ENCODE data around the gene RUSC2. TPM values are rescaled to one million over a fixed set of nuclear protein-coding genes. Genes with fewer than 3 reads are reported as not detected.

The RUSC2 gene
- polyA plus RNA-seq, 2 of the 4 experiments (the other 2 are of a cell fraction), result 15.9 to 21.2 TPM

DNA sequence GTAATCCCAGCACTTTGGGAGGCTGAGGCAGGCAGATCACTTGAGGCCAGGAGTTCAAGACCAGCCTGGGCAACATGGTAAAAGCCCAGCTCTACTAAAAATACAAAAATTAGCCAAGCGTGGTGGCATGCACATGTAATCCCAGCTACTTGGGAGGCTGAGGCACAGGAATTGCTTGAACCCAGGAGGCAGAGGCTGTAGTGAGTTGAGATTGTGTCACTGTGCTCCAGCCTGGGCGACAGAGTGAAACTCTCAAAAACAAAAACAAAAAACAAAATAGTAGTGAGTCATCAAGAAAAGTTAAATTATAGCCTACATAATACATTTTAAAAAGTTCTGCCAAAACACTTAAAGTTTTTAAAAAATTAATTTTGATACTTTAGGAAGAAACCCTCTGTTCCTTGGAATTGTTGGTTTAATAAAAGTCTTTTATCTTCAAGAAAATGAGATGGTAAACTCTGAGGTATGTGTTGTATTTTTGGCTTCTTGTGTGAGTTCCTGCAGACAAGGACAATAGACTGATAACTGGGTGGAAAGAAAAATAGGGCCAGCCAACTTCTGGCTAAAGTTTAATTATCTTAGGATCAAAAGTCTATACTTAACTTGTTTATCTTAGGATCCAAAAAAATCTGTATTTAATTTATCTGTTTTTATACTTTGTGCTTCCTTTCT lies 9.3 kb downstream of the RUSC2 start:
- no peak for DNase-seq (ENCODE audit: low read depth in 1 of 2, low spot score in 1 of 2)
- no peak overlapping the region for H3K27ac ChIP-seq
- H3K4me1 ChIP-seq, result peaks cover 7% of the 10 kb centered on the region; the same call in 2 of the 3 replicates
- H3K4me2 ChIP-seq, result no peak overlapping the region
- FAIRE-seq, result no peak
- ChIA-PET CTCF (interaction anchor here (0.6 to 5.7 kb wide), 8 partner anchors 8 to 382 kb away, joined by 3 to 28 read pairs (median 5); partner anchors contain the start of gene RUSC2), POLR2A (no interaction called here)
- ATAC-seq, result no peak
- no peak overlapping the region for H3K4me3 ChIP-seq
- WGBS (ENCODE audit: missing lambda C conversion rate), result 94% methylated on average over 2 of the region's 2 CpGs
- peaks cover 32% of the 10 kb centered on the region for H3K9me3 ChIP-seq
- TF ChIP-seq FOSL2 (IDR thresholded peaks at IDR 0.05) (no peak), FOSL2 (CRISPR knock-in tag; IDR thresholded peaks at IDR 0.05) (peak; percentile 10; the same call in 1 of the 2 replicates), CBX8 (IDR thresholded peaks at IDR 0.05) (no peak)

GRCh38 chr9:35499701-35500030 lies 9.8 kb downstream of the RUSC2 start:
- no peak for FAIRE-seq
- 90% methylated on average over 2 of the region's 2 CpGs for WGBS (ENCODE audit: missing lambda C conversion rate)
- no peak overlapping the region for H3K4me3 ChIP-seq
- H3K9me3 ChIP-seq, result peaks cover 32% of the 10 kb centered on the region
- no peak for DNase-seq (ENCODE audit: low read depth in 1 of 2, low spot score in 1 of 2)
- no peak for ATAC-seq
- ChIA-PET POLR2A (no interaction called here), CTCF (interaction anchor here (0.6 to 1.9 kb wide), 3 partner anchors 10 to 104 kb away, joined by 3 to 5 read pairs (median 5); partner anchors contain the start of gene RUSC2)
- peaks cover 7% of the 10 kb centered on the region; the same call in 2 of the 3 replicates for H3K4me1 ChIP-seq
- TF ChIP-seq CHD2 (IDR thresholded peaks at IDR 0.05; ENCODE audit: low read length, partially characterized antibody) (no peak), HOXA7 (CRISPR knock-in tag; IDR thresholded peaks at IDR 0.05) (no peak), MAZ (IDR thresholded peaks at IDR 0.05; ENCODE audit: borderline replicate concordance, low read depth, low read length) (no peak), MAX (IDR thresholded peaks at IDR 0.05) (no peak), PHF8 (IDR thresholded peaks at IDR 0.05; ENCODE audit: borderline replicate concordance, low read depth) (no peak), CTCF (IDR thresholded peaks at IDR 0.05) (no peak), EHF (CRISPR knock-in tag; IDR thresholded peaks at IDR 0.05) (no peak), JUN (IDR thresholded peaks at IDR 0.05) (no peak)
- TF ChIP-seq, protein P1, sequence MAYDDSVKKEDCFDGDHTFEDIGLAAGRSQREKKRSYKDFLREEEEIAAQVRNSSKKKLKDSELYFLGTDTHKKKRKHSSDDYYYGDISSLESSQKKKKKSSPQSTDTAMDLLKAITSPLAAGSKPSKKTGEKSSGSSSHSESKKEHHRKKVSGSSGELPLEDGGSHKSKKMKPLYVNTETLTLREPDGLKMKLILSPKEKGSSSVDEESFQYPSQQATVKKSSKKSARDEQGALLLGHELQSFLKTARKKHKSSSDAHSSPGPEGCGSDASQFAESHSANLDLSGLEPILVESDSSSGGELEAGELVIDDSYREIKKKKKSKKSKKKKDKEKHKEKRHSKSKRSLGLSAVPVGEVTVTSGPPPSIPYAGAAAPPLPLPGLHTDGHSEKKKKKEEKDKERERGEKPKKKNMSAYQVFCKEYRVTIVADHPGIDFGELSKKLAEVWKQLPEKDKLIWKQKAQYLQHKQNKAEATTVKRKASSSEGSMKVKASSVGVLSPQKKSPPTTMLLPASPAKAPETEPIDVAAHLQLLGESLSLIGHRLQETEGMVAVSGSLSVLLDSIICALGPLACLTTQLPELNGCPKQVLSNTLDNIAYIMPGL (CRISPR knock-in tag; IDR thresholded peaks at IDR 0.05; ENCODE audit: borderline replicate concordance), result no peak
- TF ChIP-seq, protein P2, sequence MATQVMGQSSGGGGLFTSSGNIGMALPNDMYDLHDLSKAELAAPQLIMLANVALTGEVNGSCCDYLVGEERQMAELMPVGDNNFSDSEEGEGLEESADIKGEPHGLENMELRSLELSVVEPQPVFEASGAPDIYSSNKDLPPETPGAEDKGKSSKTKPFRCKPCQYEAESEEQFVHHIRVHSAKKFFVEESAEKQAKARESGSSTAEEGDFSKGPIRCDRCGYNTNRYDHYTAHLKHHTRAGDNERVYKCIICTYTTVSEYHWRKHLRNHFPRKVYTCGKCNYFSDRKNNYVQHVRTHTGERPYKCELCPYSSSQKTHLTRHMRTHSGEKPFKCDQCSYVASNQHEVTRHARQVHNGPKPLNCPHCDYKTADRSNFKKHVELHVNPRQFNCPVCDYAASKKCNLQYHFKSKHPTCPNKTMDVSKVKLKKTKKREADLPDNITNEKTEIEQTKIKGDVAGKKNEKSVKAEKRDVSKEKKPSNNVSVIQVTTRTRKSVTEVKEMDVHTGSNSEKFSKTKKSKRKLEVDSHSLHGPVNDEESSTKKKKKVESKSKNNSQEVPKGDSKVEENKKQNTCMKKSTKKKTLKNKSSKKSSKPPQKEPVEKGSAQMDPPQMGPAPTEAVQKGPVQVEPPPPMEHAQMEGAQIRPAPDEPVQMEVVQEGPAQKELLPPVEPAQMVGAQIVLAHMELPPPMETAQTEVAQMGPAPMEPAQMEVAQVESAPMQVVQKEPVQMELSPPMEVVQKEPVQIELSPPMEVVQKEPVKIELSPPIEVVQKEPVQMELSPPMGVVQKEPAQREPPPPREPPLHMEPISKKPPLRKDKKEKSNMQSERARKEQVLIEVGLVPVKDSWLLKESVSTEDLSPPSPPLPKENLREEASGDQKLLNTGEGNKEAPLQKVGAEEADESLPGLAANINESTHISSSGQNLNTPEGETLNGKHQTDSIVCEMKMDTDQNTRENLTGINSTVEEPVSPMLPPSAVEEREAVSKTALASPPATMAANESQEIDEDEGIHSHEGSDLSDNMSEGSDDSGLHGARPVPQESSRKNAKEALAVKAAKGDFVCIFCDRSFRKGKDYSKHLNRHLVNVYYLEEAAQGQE (IDR thresholded peaks at IDR 0.05), result no peak
- no peak overlapping the region for H3K4me2 ChIP-seq
- no peak overlapping the region for H3K27ac ChIP-seq
